ENCODE data around the gene EDARADD.

GRCh38 chr1:236524895-236525184 lies 130.8 kb downstream of the EDARADD start:
- no peak for TF ChIP-seq MAX (IDR thresholded peaks at IDR 0.05)
- no peak for TF ChIP-seq SP1 (IDR thresholded peaks at IDR 0.05; ENCODE audit: low read depth)
- no peak for TF ChIP-seq CTCF (IDR thresholded peaks at IDR 0.05 in 2 of 3, conservative IDR thresholded peaks at IDR 0.05 in 1 of 3; ENCODE audit: borderline replicate concordance in 1 of 3, insufficient read depth in 1 of 3, low read depth in 2 of 3, low read length in 2 of 3)

All from HCT116 (cell line).